GM19099 (cell line): ENCODE results near the gene KIAA1191.

Experiments
- POLR2A ChIP-seq: IDR thresholded peaks from 3 replicates; pipeline ENCODE4 v1.6.1; 2011; ENCODE audit warnings: low read depth; ENCODE audit not compliant: insufficient read length; ENCODE audit errors: extremely low read depth

The KIAA1191 gene

GRCh38 chr5:176359658-176360057 lies 1.9 kb downstream of the KIAA1191 start:
- no peak for TF ChIP-seq POLR2A

DNA sequence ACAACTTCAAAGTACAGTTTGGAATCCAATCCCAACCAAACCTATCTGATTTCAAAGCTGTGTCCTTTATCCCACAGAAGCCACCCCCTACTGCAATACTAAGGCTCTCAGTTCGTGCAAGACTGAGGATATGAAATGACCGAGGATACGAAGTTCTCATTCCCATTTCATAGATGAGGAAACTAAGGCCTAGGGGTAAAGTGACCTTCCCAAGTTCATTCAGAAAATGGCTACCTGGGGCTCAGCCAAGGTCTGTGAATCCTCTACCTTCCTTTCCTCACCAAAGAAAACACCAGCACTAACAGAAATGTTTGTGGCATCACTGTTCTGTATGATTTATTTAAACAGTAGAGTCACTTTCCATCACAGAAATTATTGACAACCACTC lies 5.4 kb downstream of the KIAA1191 start:
- no peak for TF ChIP-seq POLR2A

GRCh38 chr5:176355400-176356178 lies 6.0 kb downstream of the KIAA1191 start:
- TF ChIP-seq POLR2A, result no peak

DNA sequence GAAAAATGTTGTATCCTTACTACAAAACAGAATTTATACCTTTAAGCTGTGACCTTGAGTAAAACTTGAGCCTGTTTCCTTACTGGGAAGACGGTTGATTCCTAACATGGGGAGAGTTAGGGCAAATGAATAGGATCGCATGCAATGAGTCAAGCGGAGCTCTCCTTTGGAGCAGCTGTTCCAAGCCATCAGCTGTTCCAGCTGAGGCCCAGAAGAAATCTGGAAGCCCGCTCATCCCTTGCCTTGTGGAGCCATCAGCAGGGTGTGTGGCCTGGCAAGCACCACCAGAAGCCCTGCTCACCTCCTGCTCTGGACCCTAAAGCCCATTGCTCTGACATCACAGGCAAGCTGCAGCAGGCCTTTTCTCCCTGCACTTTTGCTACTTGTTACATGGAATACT lies 8.0 kb downstream of the KIAA1191 start:
- TF ChIP-seq POLR2A, result no peak

GRCh38 chr5:176352116-176352878 lies 9.3 kb downstream of the KIAA1191 start:
- TF ChIP-seq POLR2A, result no peak

DNA sequence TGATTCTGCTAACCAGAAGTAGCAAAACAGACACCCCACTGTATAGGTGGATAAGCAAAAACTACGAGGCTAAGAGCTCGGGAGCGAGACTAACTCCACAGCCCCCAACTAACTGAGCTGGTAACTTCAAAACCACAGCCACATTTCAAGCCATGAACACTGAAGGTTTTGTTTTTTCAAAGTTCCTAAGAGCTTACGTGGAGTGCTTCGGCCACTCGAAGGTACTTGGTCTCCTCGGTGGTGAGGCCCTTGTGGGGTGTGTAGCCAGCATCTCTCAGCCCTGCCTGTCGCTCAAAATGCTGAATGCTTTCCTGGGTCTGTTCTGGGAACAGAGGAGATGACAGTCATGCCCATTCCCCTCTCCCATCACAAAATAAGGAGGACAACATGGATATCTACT lies 11.1 kb downstream of the KIAA1191 start:
- TF ChIP-seq POLR2A, result no peak

DNA sequence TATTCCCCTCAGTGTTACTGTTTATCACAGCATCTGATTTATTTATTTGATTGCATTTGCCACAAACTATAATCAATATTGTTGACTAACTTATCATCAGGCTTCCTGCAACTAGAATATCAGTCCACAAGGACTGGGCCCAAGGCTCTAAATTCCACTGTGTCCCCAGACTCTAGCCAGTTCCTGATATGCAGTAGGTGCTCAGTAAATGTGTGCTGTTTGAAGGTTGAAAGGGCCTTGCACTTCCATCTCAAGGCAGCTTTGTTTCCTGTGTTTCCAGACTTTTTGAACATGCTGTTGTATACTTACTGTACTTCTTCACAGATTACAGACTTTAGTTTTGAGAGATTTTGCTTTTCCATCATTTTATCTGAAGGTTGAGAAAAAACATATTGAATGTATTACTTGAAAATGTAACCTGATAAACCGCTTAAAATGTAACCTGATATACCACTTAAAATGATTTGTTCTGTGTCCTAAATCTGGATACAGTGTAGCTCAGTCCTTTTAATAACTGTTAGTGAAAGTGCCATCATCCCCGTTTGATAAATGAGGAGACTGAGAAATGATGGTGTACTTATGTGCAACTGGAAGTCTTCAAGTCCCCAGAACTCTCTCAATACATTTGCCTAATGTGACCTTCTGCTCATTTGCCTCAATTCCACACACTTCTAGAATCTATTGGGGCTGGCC lies 18.7 kb downstream of the KIAA1191 start:
- no peak for TF ChIP-seq POLR2A

GRCh38 chr5:176342158-176342483 lies 19.4 kb downstream of the KIAA1191 start:
- no peak for TF ChIP-seq POLR2A

GRCh38 chr5:176341325-176342157 lies 20.0 kb downstream of the KIAA1191 start:
- no peak for TF ChIP-seq POLR2A

GRCh38 chr5:176339304-176339703 lies 22.3 kb downstream of the KIAA1191 start:
- no peak for TF ChIP-seq POLR2A

GRCh38 chr5:176337913-176338312 lies 23.7 kb downstream of the KIAA1191 start:
- TF ChIP-seq POLR2A, result no peak

DNA sequence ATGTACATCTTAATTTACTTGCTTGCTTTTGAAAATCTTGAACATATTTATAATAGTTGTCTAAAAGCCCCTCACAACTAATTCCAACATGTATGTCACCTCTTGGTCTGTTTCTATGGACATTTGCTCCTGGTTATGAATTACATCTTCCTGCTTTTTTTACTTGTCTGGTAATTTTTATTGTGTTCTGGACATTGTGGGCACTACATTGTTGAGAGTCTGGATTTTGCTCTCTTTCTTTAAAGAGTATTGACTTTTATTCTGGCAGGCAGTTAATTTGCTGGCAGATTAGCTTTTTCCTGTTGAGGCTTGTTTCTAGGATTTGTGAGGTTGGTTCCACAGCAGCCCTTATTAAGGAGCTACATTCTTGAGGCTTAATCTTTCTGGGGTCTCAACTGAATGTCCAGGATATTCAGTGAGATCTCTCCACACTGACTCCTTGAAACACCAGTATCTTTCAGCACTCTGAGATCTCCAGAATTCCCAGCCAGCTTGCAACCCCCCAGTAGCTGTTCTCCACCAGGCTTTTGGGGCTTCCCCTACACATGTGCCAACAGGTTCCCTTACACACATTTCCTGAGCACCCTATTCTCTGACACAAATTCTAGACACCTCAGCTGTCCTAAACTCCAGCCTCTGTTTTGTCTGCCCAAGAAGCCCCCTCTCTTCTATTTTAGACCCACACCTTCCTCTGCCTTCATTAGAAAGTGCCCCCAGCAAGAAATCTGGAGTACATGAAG lies 27.4 kb downstream of the KIAA1191 start:
- no peak for TF ChIP-seq POLR2A

GRCh38 chr5:176320577-176320976 lies 41.0 kb downstream of the KIAA1191 start:
- no peak for TF ChIP-seq POLR2A

DNA sequence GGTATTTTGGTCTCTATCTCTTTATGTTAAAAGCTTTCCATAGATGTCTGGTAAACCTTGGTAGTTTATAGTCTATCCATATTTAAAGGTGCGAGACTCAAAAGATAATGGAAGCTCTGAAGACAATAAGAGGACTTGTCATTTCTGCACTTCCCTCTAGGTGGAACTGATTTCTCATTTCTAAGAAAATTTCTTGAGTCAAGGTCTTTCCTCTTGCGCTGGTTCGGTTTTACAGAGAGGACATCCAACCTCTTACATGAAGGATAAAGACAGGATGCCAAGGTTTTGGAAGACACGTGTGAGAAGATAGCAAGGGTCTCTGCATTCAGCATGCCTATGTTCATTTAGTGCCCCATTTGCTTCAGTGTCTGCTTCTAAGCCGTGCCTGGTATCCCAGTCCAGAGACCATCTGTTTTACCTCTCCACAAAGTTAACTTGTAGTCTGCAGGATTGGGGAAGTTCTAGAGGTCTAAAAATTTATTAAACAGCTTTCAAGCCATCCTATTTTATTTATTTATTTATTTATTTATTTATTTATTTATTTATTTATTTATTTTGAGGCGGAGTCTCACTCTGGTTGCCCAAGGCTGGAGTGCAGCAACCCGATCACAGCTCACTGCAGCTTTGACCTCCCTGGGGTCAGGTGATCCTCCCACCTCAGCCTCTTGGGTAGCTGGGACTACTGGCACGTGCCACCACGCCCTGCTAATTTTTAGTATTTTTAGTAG lies 41.6 kb downstream of the KIAA1191 start:
- TF ChIP-seq POLR2A, result no peak
